Measurements from ENCODE around the gene NUTM2G.
"Not testable (repeated sequence)": the region's sequence is repeated elsewhere in the genome, so short reads cannot be mapped to it uniquely, and the experiment has no call there.

NUTM2G gene

DNA sequence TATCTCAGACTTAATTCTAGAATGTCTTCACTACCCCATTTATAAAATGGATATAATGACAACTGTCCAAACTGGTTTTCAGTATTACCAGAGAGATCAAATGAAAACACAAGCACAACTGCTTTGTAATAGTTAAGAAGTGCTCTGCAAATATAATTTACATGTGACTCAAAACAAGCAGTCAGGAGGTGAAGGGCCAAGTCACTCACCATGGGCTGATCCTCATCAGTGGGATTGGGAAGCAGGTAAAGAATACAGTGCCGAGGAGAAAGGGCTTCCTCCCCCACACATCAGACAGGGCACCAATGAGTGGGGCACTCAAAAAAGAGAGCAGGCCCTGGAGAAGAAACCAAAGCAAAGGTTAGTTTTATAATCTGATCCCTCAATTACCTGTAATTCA is 20.7 kb downstream of the NUTM2G start:
- not testable (repeated sequence) for DNase-seq

DNA sequence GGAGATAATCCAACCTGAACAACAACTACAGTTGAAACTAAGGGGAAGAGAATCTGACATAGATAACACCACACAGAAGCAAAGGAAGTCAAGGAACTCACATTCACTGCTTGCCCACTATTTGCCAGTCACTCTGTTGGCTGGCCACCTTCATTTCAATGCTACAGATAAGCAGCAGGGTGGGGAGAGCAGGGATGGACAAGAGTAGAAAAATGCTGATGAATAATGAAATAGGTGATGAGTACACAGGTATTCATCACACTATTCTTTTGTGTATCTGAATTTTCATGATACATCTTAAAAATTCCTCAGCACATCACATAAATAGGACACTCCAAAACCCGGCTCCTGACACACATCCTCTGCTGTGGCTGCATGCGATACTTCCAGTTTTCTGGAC is 21.9 kb downstream of the NUTM2G start:
- DNase-seq, result not testable (repeated sequence)

DNA sequence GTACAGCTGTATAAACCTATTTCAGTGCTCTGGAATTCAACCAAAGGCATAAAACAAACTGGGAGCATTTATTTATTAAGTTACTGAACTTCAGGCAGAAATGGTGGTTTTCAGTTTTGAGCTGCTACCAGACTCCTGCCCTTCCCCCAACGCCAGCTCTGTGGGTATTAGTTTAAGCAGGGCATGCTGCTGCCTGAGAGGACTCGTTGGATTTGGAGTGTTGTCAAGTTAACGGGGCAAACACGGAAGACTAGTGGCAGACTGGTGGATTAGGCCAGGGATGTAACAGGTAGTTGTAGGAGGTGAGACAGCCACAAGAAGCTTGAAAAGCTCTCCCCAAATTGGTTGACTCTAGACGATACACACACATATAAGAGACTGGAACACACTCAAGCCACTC is 38.9 kb downstream of the NUTM2G start:
- not testable (repeated sequence) for DNase-seq

DNA sequence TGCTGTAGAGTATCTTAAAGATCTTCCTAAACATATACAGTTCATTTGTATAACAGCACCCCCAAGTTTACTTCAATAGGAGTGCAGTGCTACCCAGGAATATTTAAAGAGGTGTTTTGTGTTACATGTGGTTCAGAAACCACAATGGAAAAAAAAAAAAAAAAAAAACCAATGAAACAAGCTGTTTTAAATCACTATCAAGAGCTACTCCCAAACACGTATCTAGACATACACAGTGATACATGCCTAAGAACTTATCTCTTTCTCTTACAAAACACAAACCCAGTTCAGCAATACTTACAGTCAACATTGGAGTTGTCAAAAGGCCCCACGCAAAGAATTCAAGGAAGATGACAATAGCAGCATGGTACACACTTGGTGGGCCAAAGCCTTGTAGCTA is 43.9 kb downstream of the NUTM2G start:
- not testable (repeated sequence) for DNase-seq

DNA sequence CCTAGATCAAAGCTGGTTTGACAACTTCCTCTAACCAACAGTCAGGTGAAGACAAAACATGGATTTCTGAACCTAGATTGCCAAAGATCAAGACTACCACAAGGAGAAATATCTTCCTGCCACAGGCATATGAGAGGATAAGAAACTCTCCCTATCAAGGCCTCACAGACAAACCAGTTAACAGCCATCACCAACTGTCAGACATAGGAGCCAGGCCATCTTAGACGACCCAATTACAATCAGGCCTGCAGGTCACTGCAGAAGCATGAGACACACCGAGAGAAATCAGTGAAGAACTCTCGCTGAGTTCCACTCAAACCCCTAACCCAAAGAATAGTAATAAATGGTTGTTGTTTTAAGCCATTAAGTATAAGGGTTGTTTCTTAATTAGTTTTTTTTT is 45.4 kb downstream of the NUTM2G start:
- DNase-seq, result not testable (repeated sequence)

DNA sequence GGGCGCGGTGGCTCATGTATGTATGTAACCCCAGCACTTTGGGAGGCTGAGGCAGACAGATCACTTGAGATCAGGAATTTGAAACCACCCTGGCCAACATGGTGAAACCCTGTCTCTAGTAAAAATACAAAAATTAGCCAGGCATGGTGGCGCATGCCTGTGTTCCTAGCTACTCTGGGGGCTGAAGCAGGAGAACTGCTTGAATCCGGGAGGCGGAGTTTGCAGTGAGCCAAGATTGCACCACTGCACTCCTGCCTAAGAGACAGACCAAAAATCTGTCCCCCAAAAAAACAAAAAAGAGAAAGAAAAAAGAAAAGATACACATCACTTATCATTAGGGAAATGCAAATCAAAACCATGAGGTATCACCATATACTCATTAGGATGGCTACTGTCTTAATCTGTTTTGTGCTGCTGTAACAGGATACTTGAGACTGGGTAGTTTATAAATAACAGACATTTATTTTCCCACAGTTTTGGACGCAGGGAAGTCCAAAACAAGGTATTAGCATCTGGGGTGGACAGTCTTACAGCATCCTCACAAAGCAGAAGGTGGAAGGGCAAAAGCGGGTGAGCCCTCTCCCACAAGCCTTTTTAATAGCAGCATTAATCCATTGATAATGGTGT is 55.0 kb downstream of the NUTM2G start:
- not testable (repeated sequence) for DNase-seq

DNA sequence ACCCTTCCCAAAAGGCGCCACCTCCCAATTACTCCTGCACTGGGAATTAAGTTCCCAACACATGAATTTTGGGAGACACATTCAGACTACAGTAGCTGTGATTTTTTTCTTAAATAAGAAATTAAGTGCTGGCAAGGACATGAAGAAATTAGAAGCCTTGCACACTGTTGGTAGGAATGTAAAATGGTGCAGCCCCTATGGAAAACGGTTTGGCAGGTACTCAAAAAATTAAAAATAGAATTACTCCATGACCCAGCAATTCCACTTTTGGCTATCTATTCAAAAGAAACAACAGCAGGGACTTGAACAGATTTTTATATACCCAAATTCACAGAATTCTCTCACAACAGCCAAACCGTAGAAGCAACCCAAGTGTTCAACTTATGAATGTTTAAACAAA is 55.5 kb downstream of the NUTM2G start:
- not testable (repeated sequence) for DNase-seq

DNA sequence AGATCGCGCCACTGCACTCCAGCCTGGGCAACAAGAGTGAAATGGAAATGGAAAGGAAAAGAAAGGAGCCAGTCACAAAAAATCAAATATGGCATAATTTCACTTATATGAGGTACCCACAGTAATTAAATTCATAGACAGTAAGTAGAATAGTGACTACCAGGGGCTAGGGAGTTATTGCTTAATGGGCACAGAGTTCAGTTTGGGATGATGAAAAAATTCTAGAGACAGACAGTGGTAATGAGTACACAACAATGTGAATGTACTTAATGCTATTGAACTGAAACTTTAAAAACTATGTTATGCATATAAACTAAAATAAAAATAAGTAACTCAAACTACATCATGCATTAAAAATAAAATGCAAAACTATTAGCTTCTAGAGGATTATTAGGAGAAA is 56.2 kb downstream of the NUTM2G start:
- DNase-seq, result not testable (repeated sequence)

Measured in right kidney (tissue), 1 donor.